Ishikawa (cell line): Measurements from ENCODE around the gene PCDHGA1.

Source experiments
- CEBPB ChIP-seq: IDR thresholded peaks from 2 replicates; pipeline ENCODE4 v1.6.1; 2012
- CREB1 ChIP-seq: IDR thresholded peaks from 2 replicates; pipeline ENCODE4 v1.6.1; 2012; ENCODE audit warnings: low read depth
- EGR1 ChIP-seq: IDR thresholded peaks from 2 replicates; pipeline ENCODE4 v1.6.1; 2012
- EP300 ChIP-seq: IDR thresholded peaks from 2 replicates; pipeline ENCODE4 v1.6.1; 2012; ENCODE audit warnings: borderline replicate concordance
- FOXM1 ChIP-seq: IDR thresholded peaks from 2 replicates; pipeline ENCODE4 v1.6.1; 2012; ENCODE audit warnings: low read depth, borderline replicate concordance
- MAX ChIP-seq: IDR thresholded peaks from 2 replicates; pipeline ENCODE4 v1.6.1; 2012
- NFIC ChIP-seq: IDR thresholded peaks from 2 replicates; pipeline ENCODE4 v1.6.1; 2012
- RAD21 ChIP-seq: IDR thresholded peaks from 2 replicates; pipeline ENCODE4 v1.6.1; 2012; ENCODE audit warnings: low read depth
- REST ChIP-seq: IDR thresholded peaks from 2 replicates; pipeline ENCODE4 v1.6.1; 2012; ENCODE audit warnings: low read depth, mild to moderate bottlenecking
- TAF1 ChIP-seq: IDR thresholded peaks from 2 replicates; pipeline ENCODE4 v1.6.1; 2012; ENCODE audit warnings: low read depth, mild to moderate bottlenecking
- TCF12 ChIP-seq: IDR thresholded peaks from 2 replicates; pipeline ENCODE4 v1.6.1; 2012; ENCODE audit warnings: low read depth
- TEAD4 ChIP-seq: IDR thresholded peaks from 2 replicates; pipeline ENCODE4 v1.6.1; 2012
- USF1 ChIP-seq: IDR thresholded peaks from 2 replicates; pipeline ENCODE4 v1.6.1; 2012
- YY1 ChIP-seq: IDR thresholded peaks from 2 replicates; pipeline ENCODE4 v1.6.1; 2012; ENCODE audit warnings: low read depth
- ZBTB7A ChIP-seq: IDR thresholded peaks from 2 replicates; pipeline ENCODE4 v1.6.1; 2012; ENCODE audit warnings: low read depth

The PCDHGA1 gene

GRCh38 chr5:141489841-141490240 lies 159.5 kb downstream of the PCDHGA1 start:
- TF ChIP-seq EP300 (no peak), ZBTB7A (no peak), RAD21 (no peak), REST (no peak), CEBPB (no peak), TAF1 (no peak)

- TF ChIP-seq EGR1 (no peak), TAF1 (no peak), TCF12 (no peak), ZBTB7A (no peak), YY1 (no peak), RAD21 (no peak), REST (no peak), CREB1 (no peak), CEBPB (no peak), MAX (no peak), FOXM1 (no peak), TEAD4 (no peak), USF1 (no peak), NFIC (no peak), EP300 (no peak)
Measured at GRCh38 chr5:141490271-141490670, 160.0 kb downstream of the PCDHGA1 start.

- no peak for TF ChIP-seq TEAD4
- TF ChIP-seq CREB1, result no peak
- TF ChIP-seq TCF12, result no peak
- TF ChIP-seq CEBPB, result no peak
- no peak for TF ChIP-seq EP300
- TF ChIP-seq YY1, result no peak
- TF ChIP-seq MAX, result no peak
- TF ChIP-seq ZBTB7A, result no peak
Measured at GRCh38 chr5:141490771-141491170, 160.5 kb downstream of the PCDHGA1 start.

GRCh38 chr5:141491323-141492167 lies 161.2 kb downstream of the PCDHGA1 start:
- TF ChIP-seq CREB1 (no peak), CEBPB (no peak), YY1 (no peak), RAD21 (no peak), EP300 (no peak), REST (no peak), USF1 (no peak), FOXM1 (no peak), ZBTB7A (no peak), EGR1 (no peak), TEAD4 (no peak), TAF1 (no peak), MAX (no peak), NFIC (no peak), TCF12 (no peak)
